Smooth muscle cell (in vitro differentiated cells): ENCODE data around the gene MARCKSL1. TPM values are rescaled to one million over a fixed set of nuclear protein-coding genes. Genes with fewer than 3 reads are reported as not detected.

Experiments used
- DNase-seq: peaks from one replicate; lab custom pipeline; 2025; ENCODE audit not compliant: unreplicated experiment; lab: John Stamatoyannopoulos, UW
- H2AFZ ChIP-seq: fragments of 200-600 bp; sonication (generic); 2 replicates; pipeline ENCODE4 v1.6.0; 2016; ENCODE audit warnings: antibody characterized with exemption, low read depth, mild to moderate bottlenecking
- H3F3A ChIP-seq: fragments of 200-600 bp; sonication (generic); 2 replicates; pipeline ENCODE4 v1.6.0; 2017; ENCODE audit warnings: antibody characterized with exemption, low read depth
- H3K27ac ChIP-seq: fragments of 200-600 bp; sonication (generic); 2 replicates; pipeline ENCODE4 v1.5.1; 2016; ENCODE audit warnings: low read depth, mild to moderate bottlenecking
- H3K27me3 ChIP-seq: fragments of 200-600 bp; sonication (generic); 2 replicates; pipeline ENCODE4 v1.6.1; 2016; ENCODE audit warnings: low read depth, mild to moderate bottlenecking
- H3K36me3 ChIP-seq: fragments of 200-600 bp; sonication (generic); 2 replicates; pipeline ENCODE4 v1.5.1; 2016; ENCODE audit warnings: low read depth
- H3K4me1 ChIP-seq: fragments of 200-600 bp; sonication (generic); 2 replicates; pipeline ENCODE4 v1.5.1; 2016; ENCODE audit warnings: low read depth
- H3K4me2 ChIP-seq: fragments of 200-600 bp; sonication (generic); 2 replicates; pipeline ENCODE4 v1.6.0; 2016; ENCODE audit warnings: mild to moderate bottlenecking
- H3K4me3 ChIP-seq: fragments of 200-600 bp; sonication (generic); 2 replicates; pipeline ENCODE4 v1.5.1; 2016; ENCODE audit warnings: mild to moderate bottlenecking
- H3K79me2 ChIP-seq: fragments of 200-600 bp; sonication (generic); 2 replicates; pipeline ENCODE4 v1.6.0; 2016; ENCODE audit warnings: low read depth, mild to moderate bottlenecking
- H3K9ac ChIP-seq: fragments of 200-600 bp; sonication (generic); 2 replicates; pipeline ENCODE4 v1.6.0; 2016; ENCODE audit warnings: low read depth
- H3K9me3 ChIP-seq: fragments of 200-600 bp; sonication (generic); replicated peaks from 2 replicates; pipeline ENCODE4 v1.5.1; 2016; ENCODE audit warnings: low read depth
- H4K20me1 ChIP-seq: fragments of 200-600 bp; sonication (generic); 2 replicates; pipeline ENCODE4 v1.6.0; 2016; ENCODE audit warnings: low read depth
- WGBS: methylation state at CpG from one replicate; pipeline ENCODE4 v1.1.7; 2016; ENCODE audit warnings: low lambda C conversion rate; 5-methylcytosine and 5-hydroxymethylcytosine counted together
- polyA plus RNA-seq: library from polyadenylated mRNA; unstranded; fragments of >200 nt; fragmentation: Nextera tagmentation; extraction: Ambion mirVana; gene quantifications from 2 replicates; pipeline ENCODE4 v1.2.1, GENCODE V29; 2016
- total RNA-seq: library from RNA; depleted of rRNA; stranded (reverse); fragments of >200 nt; gene quantifications from 2 replicates; pipeline ENCODE4 v1.2.3, GENCODE V29; 2014
- TF ChIP-seq, protein P1 (sequence below): fragments of 200-600 bp; sonication (generic); IDR thresholded peaks from 2 replicates; pipeline ENCODE4 v1.5.1; 2017; ENCODE audit warnings: borderline replicate concordance, mild to moderate bottlenecking, antibody characterized with exemption; ENCODE audit not compliant: insufficient read depth, poor library complexity, severe bottlenecking

The MARCKSL1 gene
- total and polyA plus RNA-seq, 2 experiments from 2014 or later = 126 to 358 TPM

GRCh38 chr1:32362474-32363313 lies 26.7 kb upstream of the MARCKSL1 start, which contains the start of the genes FAM229A and TSSK3:
TSS of gene FAM229A (minus strand) at chr1:32362485. CDS start at chr1:32362091, 394 bp downstream.
TSS of gene TSSK3 (plus strand) at chr1:32362539. CDS start at chr1:32362702, 163 bp downstream.
- TF ChIP-seq, protein P1, sequence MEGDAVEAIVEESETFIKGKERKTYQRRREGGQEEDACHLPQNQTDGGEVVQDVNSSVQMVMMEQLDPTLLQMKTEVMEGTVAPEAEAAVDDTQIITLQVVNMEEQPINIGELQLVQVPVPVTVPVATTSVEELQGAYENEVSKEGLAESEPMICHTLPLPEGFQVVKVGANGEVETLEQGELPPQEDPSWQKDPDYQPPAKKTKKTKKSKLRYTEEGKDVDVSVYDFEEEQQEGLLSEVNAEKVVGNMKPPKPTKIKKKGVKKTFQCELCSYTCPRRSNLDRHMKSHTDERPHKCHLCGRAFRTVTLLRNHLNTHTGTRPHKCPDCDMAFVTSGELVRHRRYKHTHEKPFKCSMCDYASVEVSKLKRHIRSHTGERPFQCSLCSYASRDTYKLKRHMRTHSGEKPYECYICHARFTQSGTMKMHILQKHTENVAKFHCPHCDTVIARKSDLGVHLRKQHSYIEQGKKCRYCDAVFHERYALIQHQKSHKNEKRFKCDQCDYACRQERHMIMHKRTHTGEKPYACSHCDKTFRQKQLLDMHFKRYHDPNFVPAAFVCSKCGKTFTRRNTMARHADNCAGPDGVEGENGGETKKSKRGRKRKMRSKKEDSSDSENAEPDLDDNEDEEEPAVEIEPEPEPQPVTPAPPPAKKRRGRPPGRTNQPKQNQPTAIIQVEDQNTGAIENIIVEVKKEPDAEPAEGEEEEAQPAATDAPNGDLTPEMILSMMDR = no peak
- no peaks in the 10 kb centered on the region for H3K9me3 ChIP-seq
- H3K9ac ChIP-seq = peak within 1 kb of the TSS; percentile 39
- peak within 1 kb of the TSS; percentile 61 for H3K4me3 ChIP-seq
- H3K4me2 ChIP-seq = peak within 1 kb of the TSS; percentile 98
- H3K27me3 ChIP-seq = no peaks in the 10 kb centered on the region
- H3K27ac ChIP-seq = no peak within 1 kb of the TSS
- peaks cover 6% of the 10 kb centered on the region for H3F3A ChIP-seq
- H3K79me2 ChIP-seq = no peaks in the 10 kb centered on the region
- 72% methylated on average over 17 of the region's 17 CpGs for WGBS
- DNase-seq = no peak
- H4K20me1 ChIP-seq = no peaks in the 10 kb centered on the region
- H3K36me3 ChIP-seq = no peaks in the 10 kb centered on the region
- no peak within 1 kb of the TSS for H2AFZ ChIP-seq
- H3K4me1 ChIP-seq = peaks cover 14% of the 10 kb centered on the region

DNA sequence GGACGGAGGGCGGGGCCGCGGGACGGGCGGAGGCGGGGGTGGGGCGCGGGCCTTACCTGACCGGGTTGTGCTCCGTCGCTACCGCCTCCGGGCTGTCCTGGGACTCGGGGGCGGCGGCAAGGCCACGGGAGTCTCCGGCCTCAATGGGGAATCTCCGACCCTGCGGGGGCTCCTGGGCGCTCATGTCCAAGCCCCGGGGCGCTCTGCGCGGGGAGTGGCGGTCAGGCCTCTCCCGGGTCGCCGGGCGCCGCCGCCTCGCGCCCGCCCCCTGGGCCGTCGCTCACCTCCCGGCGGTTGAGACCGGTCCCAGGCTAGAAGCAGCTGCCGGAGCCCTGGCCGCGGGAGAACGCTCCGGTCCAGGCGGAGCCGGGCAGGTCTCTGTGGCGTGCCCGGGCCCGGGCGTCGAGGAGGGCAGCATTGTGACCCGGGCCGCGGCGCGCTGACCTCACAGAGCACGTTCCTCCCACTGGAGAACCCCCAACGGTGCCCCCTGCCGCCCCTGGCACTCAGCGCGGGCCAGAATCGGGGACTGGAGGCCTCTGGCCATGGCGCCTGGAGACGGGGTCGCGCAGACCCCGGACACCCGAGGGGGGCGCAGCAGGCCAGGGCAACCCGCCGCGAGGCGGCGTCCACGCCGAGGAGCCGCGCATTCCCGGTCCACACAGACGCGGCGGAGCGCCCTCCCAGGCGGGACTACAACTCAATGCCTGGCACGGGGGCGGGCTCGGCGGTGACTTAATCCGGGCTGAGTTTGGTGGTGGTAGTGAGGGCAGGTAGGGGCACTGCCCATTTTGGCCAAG lies 25.8 kb upstream of the MARCKSL1 start:
- H3K79me2 ChIP-seq = no peaks in the 10 kb centered on the region
- H3K9me3 ChIP-seq = no peaks in the 10 kb centered on the region
- H3K4me3 ChIP-seq = peak overlapping the region; percentile 61
- H4K20me1 ChIP-seq = no peaks in the 10 kb centered on the region
- H3K27ac ChIP-seq = no peak overlapping the region
- H3K36me3 ChIP-seq = no peaks in the 10 kb centered on the region
- H3K4me1 ChIP-seq = peaks cover 14% of the 10 kb centered on the region
- WGBS = 3% methylated on average over 54 of the region's 91 CpGs
- peak overlapping the region; percentile 39 for H3K9ac ChIP-seq
- TF ChIP-seq, protein P1 = peak; percentile 39
- H3F3A ChIP-seq = peaks cover 6% of the 10 kb centered on the region
- H3K27me3 ChIP-seq = no peaks in the 10 kb centered on the region
- H3K4me2 ChIP-seq = peak overlapping the region; percentile 98
- DNase-seq = no peak
- H2AFZ ChIP-seq = no peak overlapping the region

GRCh38 chr1:32361308-32361673 lies 25.3 kb upstream of the MARCKSL1 start:
- peaks cover 14% of the 10 kb centered on the region for H3K4me1 ChIP-seq
- H2AFZ ChIP-seq = no peak overlapping the region
- no peak overlapping the region for H3K27ac ChIP-seq
- no peaks in the 10 kb centered on the region for H3K9me3 ChIP-seq
- H3K4me3 ChIP-seq = peak overlapping the region; percentile 61
- H3K79me2 ChIP-seq = no peaks in the 10 kb centered on the region
- H3K27me3 ChIP-seq = no peaks in the 10 kb centered on the region
- 69% methylated on average over 29 of the region's 35 CpGs for WGBS
- DNase-seq = no peak
- TF ChIP-seq, protein P1 = no peak
- H3K36me3 ChIP-seq = no peaks in the 10 kb centered on the region
- H3F3A ChIP-seq = peaks cover 6% of the 10 kb centered on the region
- H3K9ac ChIP-seq = no peak overlapping the region
- peak overlapping the region; percentile 98 for H3K4me2 ChIP-seq
- H4K20me1 ChIP-seq = no peaks in the 10 kb centered on the region
